Left lung (tissue), 10 donors: ENCODE data around the gene SPATA6. TPM values are rescaled to one million over a fixed set of nuclear protein-coding genes. Genes with fewer than 3 reads are reported as not detected.

ENCODE experiments used
- ATAC-seq: fragments of 200-7000 bp; cut with Tn5 transposase; one replicate; pipeline ENCODE4 v1.9.1; 2020; ENCODE audit warnings: moderate library complexity
- DNase-seq, 4 donors: peaks; one replicate each; pipeline ENCODE4 v3.0.0-alpha.2; 2013 to 2020
- H3K27ac ChIP-seq, 2 donors: fragments of 200-600 bp; sonication (generic) in 1 of 2; one replicate each; pipeline versions ENCODE4 v1.5.0 to v1.8.0; 2020 to 2021
- H3K27me3 ChIP-seq, 2 donors: fragments of 200-600 bp; sonication (generic) in 1 of 2; one replicate each; pipeline versions ENCODE4 v1.5.0 to v1.8.0; 2020 to 2021
- H3K36me3 ChIP-seq, 2 donors: fragments of 200-600 bp; sonication (generic) in 1 of 2; one replicate each; pipeline versions ENCODE4 v1.5.0 to v1.8.0; 2020 to 2021
- H3K4me1 ChIP-seq, 2 donors: fragments of 200-600 bp; one replicate each; pipeline ENCODE4 v1.8.0; 2021
- H3K4me3 ChIP-seq, 2 donors: fragments of 200-600 bp; sonication (generic) in 1 of 2; one replicate each; pipeline versions ENCODE4 v1.5.0 to v1.8.0; 2020 to 2021; ENCODE audit warnings: mild to moderate bottlenecking in 1 of 2
- H3K9me3 ChIP-seq, 2 donors: fragments of 200-600 bp; sonication (generic) in 1 of 2; one replicate each; pipeline versions ENCODE4 v1.5.0 to v1.8.0; 2020 to 2021
- CTCF ChIP-seq, 2 donors: fragments of 200-600 bp; sonication (generic) in 1 of 2; IDR thresholded peaks; one replicate each; pipeline versions ENCODE4 v1.5.0 to v1.8.0; 2021; ENCODE audit warnings: antibody characterized with exemption in 2 of 2
- intact Hi-C, 2 donors: fragments of 100-400 bp; cut with DNase I; formaldehyde crosslinking; loops; one replicate each; pipeline versions ENCODE4 v1.11.2 to v1.14.2; 2022
- polyA plus RNA-seq, 6 donors: library from polyadenylated mRNA; unstranded; fragments of 120-200 nt; gene quantifications; one replicate each; pipeline ENCODE4 v1.2.1, GENCODE V29; 2013; ENCODE audit not compliant: insufficient read length in 6 of 6
- total RNA-seq, 2 donors: library from RNA; stranded (reverse); fragmentation: NEBNext Ultra II Directional; extraction: Animal tissue kit (Norgen Biotek cat#: 25700); gene quantifications; one replicate each; pipeline ENCODE4 v1.2.1, GENCODE V29; 2021
- donor health status: DM: no; HTN: yes; CAD: no.
- donor health status: DM: no; HTN: no; CAD: no.

Gene SPATA6
- total and polyA plus RNA-seq, 8 donors = 11.9 to 33.9 (median 29.7) TPM

DNA sequence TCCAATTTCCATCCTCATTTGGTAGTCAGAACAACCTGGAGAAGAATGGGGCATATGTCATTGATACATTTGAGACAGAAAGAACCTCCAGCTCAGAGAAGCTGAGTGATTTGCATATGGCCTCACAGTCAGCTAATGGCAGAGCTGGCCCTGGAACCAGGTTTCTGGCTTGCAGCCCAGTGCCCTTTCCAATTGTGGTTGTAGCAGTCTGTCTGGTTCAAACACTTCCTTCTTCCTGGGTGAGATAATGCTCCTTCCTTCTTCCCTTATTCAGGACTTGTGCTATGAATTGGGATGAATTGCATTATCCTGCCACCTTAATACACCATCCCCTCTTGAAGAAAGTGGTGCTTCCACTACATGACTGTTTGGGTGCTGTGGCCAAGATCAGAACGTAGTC, 225.3 kb downstream of the SPATA6 start:
- no peaks in the 10 kb centered on the region for H3K9me3 ChIP-seq
- peak overlapping the region in 1 of 2 donors; percentile 92 for H3K27ac ChIP-seq
- H3K27me3 ChIP-seq = no peaks in the 10 kb centered on the region
- ATAC-seq (peak; percentile 70), DNase-seq (peak in 2 of 4 donors; percentile 63 to 82)
- no peak overlapping the region for H3K4me3 ChIP-seq
- intact Hi-C loops = no loop called here
- H3K36me3 ChIP-seq = no peaks in the 10 kb centered on the region
- no peak for TF ChIP-seq CTCF (IDR thresholded peaks at IDR 0.05)
- H3K4me1 ChIP-seq = peaks cover 0 to 44% of the 10 kb centered on the region in 2 donors

Other genes starting within 250 kb of the SPATA6 start
- under 1 TPM; 0.47 to 0.73 TPM for gene SLC5A9, start 249.5 kb downstream of the SPATA6 start, total RNA-seq
- gene SLC5A9, start 249.5 kb downstream of the SPATA6 start, polyA plus RNA-seq = 10 to 100 TPM in 1 of 6 donors, 1 to 10 TPM in 5; 3.7 to 12.5 (median 8.2) TPM